GM23338 (cell line): ENCODE results near the gene LAMC3. TPM values are rescaled to one million over a fixed set of nuclear protein-coding genes. Genes with fewer than 3 reads are reported as not detected.

Source experiments
- ATAC-seq: fragments of 200-7000 bp; cut with Tn5 transposase; 3 replicates; pipeline ENCODE4 v1.9.1; 2020
- DNase-seq: peaks from one replicate; pipeline ENCODE4 v3.0.0-alpha.2; 2015; ENCODE audit warnings: low spot score
- H2AFZ ChIP-seq: fragments of 200-600 bp; sonication (generic); 2 replicates; pipeline ENCODE4 v1.8.0; 2016; ENCODE audit warnings: antibody characterized with exemption, mild to moderate bottlenecking, moderate library complexity
- H3F3A ChIP-seq: fragments of 200-600 bp; sonication (generic); replicated peaks from 2 replicates; pipeline ENCODE4 v1.8.0; 2017; ENCODE audit warnings: antibody characterized with exemption, mixed run types, low read depth
- H3K27ac ChIP-seq: fragments of 200-600 bp; sonication (generic); 2 replicates; pipeline ENCODE4 v1.6.1; 2016; ENCODE audit warnings: low read depth
- H3K27me3 ChIP-seq: fragments of 200-600 bp; sonication (generic); 2 replicates; pipeline ENCODE4 v1.8.0; 2016; ENCODE audit warnings: mild to moderate bottlenecking, mixed run types, moderate library complexity; ENCODE audit not compliant: insufficient read depth
- H3K36me3 ChIP-seq: fragments of 200-600 bp; sonication (generic); 2 replicates; pipeline ENCODE4 v1.8.0; 2016; ENCODE audit warnings: mild to moderate bottlenecking; ENCODE audit not compliant: insufficient read depth
- H3K4me1 ChIP-seq: fragments of 200-600 bp; sonication (generic); 2 replicates; pipeline ENCODE4 v1.8.0; 2016; ENCODE audit warnings: mild to moderate bottlenecking, moderate library complexity; ENCODE audit not compliant: insufficient read depth
- H3K4me2 ChIP-seq: fragments of 200-600 bp; sonication (generic); 2 replicates; pipeline ENCODE4 v1.7.1; 2017; ENCODE audit warnings: mixed run types
- H3K4me3 ChIP-seq: fragments of 200-600 bp; sonication (generic); 2 replicates; pipeline ENCODE4 v1.6.1; 2016; ENCODE audit warnings: mixed run types
- H3K79me2 ChIP-seq: fragments of 200-600 bp; sonication (generic); replicated peaks from 2 replicates; pipeline ENCODE4 v1.8.0; 2017; ENCODE audit warnings: mild to moderate bottlenecking; ENCODE audit not compliant: insufficient read depth
- H3K9me2 ChIP-seq: fragments of 200-600 bp; sonication (generic); 2 replicates; pipeline ENCODE4 v1.8.0; 2017; ENCODE audit not compliant: insufficient read depth
- H4K20me1 ChIP-seq: fragments of 200-600 bp; sonication (generic); replicated peaks from 2 replicates; pipeline ENCODE4 v1.8.0; 2017; ENCODE audit warnings: mild to moderate bottlenecking; ENCODE audit not compliant: insufficient read depth
- H3K27ac Mint-ChIP-seq: 2 replicates; pipeline ENCODE4 v1.8.0; 2020; ENCODE audit warnings: inconsistent platforms, mild to moderate bottlenecking, moderate library complexity, mixed read lengths
- H3K27me3 Mint-ChIP-seq: 3 replicates; pipeline ENCODE4 v1.8.0; 2022; ENCODE audit warnings: low read depth, mild to moderate bottlenecking, moderate library complexity, mixed read lengths, inconsistent platforms; ENCODE audit not compliant: insufficient read depth, poor library complexity
- H3K36me3 Mint-ChIP-seq: 3 replicates; pipeline ENCODE4 v1.8.0; 2021; ENCODE audit warnings: low read depth, mild to moderate bottlenecking, inconsistent platforms, moderate library complexity, mixed read lengths
- H3K4me1 Mint-ChIP-seq: 3 replicates; pipeline ENCODE4 v1.8.0; 2020; ENCODE audit warnings: mild to moderate bottlenecking, inconsistent platforms, mixed read lengths
- H3K4me3 Mint-ChIP-seq: 3 replicates; pipeline ENCODE4 v1.8.0; 2021; ENCODE audit warnings: moderate library complexity, mild to moderate bottlenecking, inconsistent platforms, mixed read lengths
- H3K9me3 Mint-ChIP-seq: 3 replicates; pipeline ENCODE4 v1.8.0; 2020; ENCODE audit warnings: moderate library complexity, mild to moderate bottlenecking, inconsistent platforms, mixed read lengths
- CREB1 ChIP-seq: fragments of 250-450 bp; sonication (Bioruptor Pico); IDR thresholded peaks from 2 replicates; pipeline ENCODE4 v1.5.0; 2020; ENCODE audit warnings: low read depth, mild to moderate bottlenecking, moderate library complexity
- EZH2 ChIP-seq: fragments of 200-600 bp; sonication (generic); IDR thresholded peaks from one replicate; pipeline ENCODE4 v1.8.0; 2017; ENCODE audit warnings: antibody characterized with exemption, mild to moderate bottlenecking, low read depth; ENCODE audit not compliant: unreplicated experiment
- EZH2phosphoT487 ChIP-seq: fragments of 200-600 bp; sonication (generic); IDR thresholded peaks from one replicate; pipeline ENCODE4 v1.8.1; 2018; ENCODE audit warnings: antibody characterized with exemption; ENCODE audit not compliant: unreplicated experiment
- JUNB ChIP-seq: IDR thresholded peaks from one replicate; pipeline ENCODE4 v1.6.1; 2016; ENCODE audit warnings: antibody characterized with exemption; ENCODE audit not compliant: unreplicated experiment
- POLR2AphosphoS5 ChIP-seq: IDR thresholded peaks from 2 replicates; pipeline ENCODE4 v1.6.1; 2016; ENCODE audit warnings: antibody characterized with exemption, low read depth
- REST ChIP-seq: IDR thresholded peaks from one replicate; pipeline ENCODE4 v1.6.1; 2018; ENCODE audit warnings: antibody characterized with exemption; ENCODE audit not compliant: unreplicated experiment
- STAT1 ChIP-seq: IDR thresholded peaks from one replicate; pipeline ENCODE4 v1.6.1; 2016; ENCODE audit warnings: antibody characterized with exemption; ENCODE audit not compliant: unreplicated experiment
- ZNF114 ChIP-seq: fragments of 250-450 bp; sonication (Bioruptor Pico); IDR thresholded peaks from 2 replicates; pipeline ENCODE4 v1.5.0; 2020; ENCODE audit warnings: mild to moderate bottlenecking, moderate library complexity
- ZNF331 ChIP-seq: fragments of 250-450 bp; sonication (Bioruptor Pico); IDR thresholded peaks from 2 replicates; pipeline ENCODE4 v1.5.0; 2020; ENCODE audit warnings: low read depth, mild to moderate bottlenecking, moderate library complexity
- polyA plus RNA-seq: library from polyadenylated mRNA; unstranded; fragments of >200 nt; fragmentation: Nextera tagmentation; extraction: Ambion mirVana; gene quantifications from 2 replicates; pipeline ENCODE4 v1.2.1, GENCODE V29; 2016
- total RNA-seq: library from RNA; depleted of rRNA; stranded (reverse); fragments of >200 nt; shearing (Covaris generic); gene quantifications from 2 replicates; pipeline ENCODE4 v1.2.3, GENCODE V29; 2014
- TF ChIP-seq, protein P1 (sequence below), 2 experiments: fragments of 200-600 bp in 1 of 2; sonication (generic) in 1 of 2; conservative IDR thresholded peaks; 2 replicates each; pipeline versions ENCODE4 v1.5.1 to v1.6.1; 2016 to 2017; ENCODE audit warnings: antibody characterized with exemption in 2 of 2, low read depth in 2 of 2, mild to moderate bottlenecking in 2 of 2, moderate library complexity in 1 of 2
- TF ChIP-seq, protein P2 (sequence below): IDR thresholded peaks from 2 replicates; pipeline ENCODE4 v1.6.1; 2016; ENCODE audit warnings: antibody characterized with exemption

The LAMC3 gene
- total and polyA plus RNA-seq, 2 experiments from 2014 or later, result 9.0 to 27.4 TPM

DNA sequence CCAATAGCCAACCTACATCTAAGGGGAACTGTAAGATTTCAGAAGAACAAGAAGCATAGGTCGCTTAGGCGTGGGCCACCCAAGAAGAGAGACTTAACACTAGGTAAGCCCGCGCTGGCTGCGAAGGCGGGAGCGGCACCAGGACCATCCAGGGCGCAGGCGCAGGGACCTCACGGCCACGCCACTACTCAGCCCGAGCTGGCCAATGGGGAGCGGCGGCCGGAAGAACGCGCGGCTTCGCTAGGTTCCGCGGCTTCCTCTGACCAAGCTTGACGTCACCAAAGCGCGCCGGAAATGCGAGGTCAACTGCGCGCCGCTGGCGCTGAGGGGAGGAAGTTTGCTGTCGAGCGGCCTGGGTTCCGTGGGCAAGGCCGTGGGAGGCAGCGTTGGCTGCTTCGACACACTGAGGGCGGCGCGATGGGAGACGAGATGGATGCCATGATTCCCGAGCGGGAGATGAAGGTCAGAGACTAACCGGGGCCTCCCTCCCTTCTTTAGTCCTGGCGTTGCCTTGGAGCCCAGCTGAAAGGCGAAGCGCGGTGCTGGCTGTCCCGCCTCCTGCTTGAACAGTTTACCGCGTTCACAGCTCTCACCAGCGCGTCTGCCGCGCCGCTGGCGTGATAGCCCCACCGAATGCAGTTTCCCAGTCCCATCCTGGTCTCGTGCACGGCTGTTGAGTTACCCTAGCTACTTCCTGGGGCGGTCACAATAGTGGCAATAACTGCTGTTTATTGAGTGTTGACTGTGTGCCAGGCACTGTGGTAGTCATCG lies 116.5 kb downstream of the LAMC3 start, which contains the start of gene NUP214:
Gene NUP214 (plus strand): TSS at position 299 of the 771 bp plus-strand sequence. CDS start 119 bp downstream, at position 418.
- peak within 1 kb of the TSS; percentile 88 for H2AFZ ChIP-seq

GRCh38 chr9:131126059-131126426 lies 117.1 kb downstream of the LAMC3 start:
- H3K9me2 ChIP-seq, result no peaks in the 10 kb centered on the region
- H3F3A ChIP-seq, result peaks cover 23% of the 10 kb centered on the region; the same call in 1 of the 2 replicates
- H3K4me2 ChIP-seq, result peak overlapping the region; percentile 98
- Mint-ChIP-seq H3K27me3 (peaks cover 11% of the 10 kb centered on the region), H3K4me1 (peaks cover 8% of the 10 kb centered on the region; the same call in 1 of the 3 replicates), H3K27ac (peak overlapping the region; percentile 98), H3K4me3 (peak overlapping the region; percentile 98), H3K36me3 (peaks cover 47% of the 10 kb centered on the region), H3K9me3 (no peaks in the 10 kb centered on the region)
- no peaks in the 10 kb centered on the region for H3K27me3 ChIP-seq
- peaks cover 26% of the 10 kb centered on the region for H3K79me2 ChIP-seq
- peak overlapping the region; percentile 98 for H3K4me3 ChIP-seq
- DNase-seq, result no peak
- peaks cover 13% of the 10 kb centered on the region; the same call in 1 of the 2 replicates for H4K20me1 ChIP-seq
- peaks cover 36% of the 10 kb centered on the region for H3K36me3 ChIP-seq
- peak overlapping the region; percentile 88; the same call in 1 of the 2 replicates for H2AFZ ChIP-seq
- peaks cover 7% of the 10 kb centered on the region for H3K4me1 ChIP-seq
- ATAC-seq, result no peak
- peak overlapping the region; percentile 76; the same call in 1 of the 2 replicates for H3K27ac ChIP-seq
- TF ChIP-seq POLR2AphosphoS5 (no peak), REST (no peak), ZNF114 (no peak), EZH2phosphoT487 (no peak), ZNF331 (CRISPR knock-in tag) (no peak), JUNB (no peak), STAT1 (no peak)
- TF ChIP-seq, protein P1, sequence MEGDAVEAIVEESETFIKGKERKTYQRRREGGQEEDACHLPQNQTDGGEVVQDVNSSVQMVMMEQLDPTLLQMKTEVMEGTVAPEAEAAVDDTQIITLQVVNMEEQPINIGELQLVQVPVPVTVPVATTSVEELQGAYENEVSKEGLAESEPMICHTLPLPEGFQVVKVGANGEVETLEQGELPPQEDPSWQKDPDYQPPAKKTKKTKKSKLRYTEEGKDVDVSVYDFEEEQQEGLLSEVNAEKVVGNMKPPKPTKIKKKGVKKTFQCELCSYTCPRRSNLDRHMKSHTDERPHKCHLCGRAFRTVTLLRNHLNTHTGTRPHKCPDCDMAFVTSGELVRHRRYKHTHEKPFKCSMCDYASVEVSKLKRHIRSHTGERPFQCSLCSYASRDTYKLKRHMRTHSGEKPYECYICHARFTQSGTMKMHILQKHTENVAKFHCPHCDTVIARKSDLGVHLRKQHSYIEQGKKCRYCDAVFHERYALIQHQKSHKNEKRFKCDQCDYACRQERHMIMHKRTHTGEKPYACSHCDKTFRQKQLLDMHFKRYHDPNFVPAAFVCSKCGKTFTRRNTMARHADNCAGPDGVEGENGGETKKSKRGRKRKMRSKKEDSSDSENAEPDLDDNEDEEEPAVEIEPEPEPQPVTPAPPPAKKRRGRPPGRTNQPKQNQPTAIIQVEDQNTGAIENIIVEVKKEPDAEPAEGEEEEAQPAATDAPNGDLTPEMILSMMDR (conservative IDR thresholded peaks at IDR 0.05; ENCODE audit: low read depth in 2 of 2), result no peak
- TF ChIP-seq, protein P2, sequence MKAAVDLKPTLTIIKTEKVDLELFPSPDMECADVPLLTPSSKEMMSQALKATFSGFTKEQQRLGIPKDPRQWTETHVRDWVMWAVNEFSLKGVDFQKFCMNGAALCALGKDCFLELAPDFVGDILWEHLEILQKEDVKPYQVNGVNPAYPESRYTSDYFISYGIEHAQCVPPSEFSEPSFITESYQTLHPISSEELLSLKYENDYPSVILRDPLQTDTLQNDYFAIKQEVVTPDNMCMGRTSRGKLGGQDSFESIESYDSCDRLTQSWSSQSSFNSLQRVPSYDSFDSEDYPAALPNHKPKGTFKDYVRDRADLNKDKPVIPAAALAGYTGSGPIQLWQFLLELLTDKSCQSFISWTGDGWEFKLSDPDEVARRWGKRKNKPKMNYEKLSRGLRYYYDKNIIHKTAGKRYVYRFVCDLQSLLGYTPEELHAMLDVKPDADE, result no peak

More for the DNA sequence above, 116.5 kb downstream of the LAMC3 start, which contains the start of gene NUP214:
- ATAC-seq (peak; percentile 99), DNase-seq (peak; percentile 99)
- H3K27ac ChIP-seq, result peak within 1 kb of the TSS; percentile 97
- peaks cover 7% of the 10 kb centered on the region for H3K4me1 ChIP-seq
- H4K20me1 ChIP-seq, result peaks cover 13% of the 10 kb centered on the region; the same call in 1 of the 2 replicates
- Mint-ChIP-seq H3K27me3 (peaks cover 11% of the 10 kb centered on the region), H3K36me3 (peaks cover 44% of the 10 kb centered on the region), H3K27ac (peak within 1 kb of the TSS; percentile 99), H3K4me3 (peak within 1 kb of the TSS; percentile 98), H3K4me1 (peaks cover 8% of the 10 kb centered on the region; the same call in 1 of the 3 replicates), H3K9me3 (no peaks in the 10 kb centered on the region)
- peak within 1 kb of the TSS; percentile 98 for H3K4me2 ChIP-seq
- H3K9me2 ChIP-seq, result no peaks in the 10 kb centered on the region
- TF ChIP-seq CREB1 (CRISPR knock-in tag) (peak; percentile 100), POLR2AphosphoS5 (peak; percentile 95), EZH2 (no peak)
- TF ChIP-seq, protein P2, result peak; percentile 91
- H3K79me2 ChIP-seq, result peaks cover 23% of the 10 kb centered on the region
- H3F3A ChIP-seq, result peaks cover 23% of the 10 kb centered on the region; the same call in 1 of the 2 replicates
- peaks cover 30% of the 10 kb centered on the region for H3K36me3 ChIP-seq
- no peaks in the 10 kb centered on the region for H3K27me3 ChIP-seq
- peak within 1 kb of the TSS; percentile 98 for H3K4me3 ChIP-seq
